ENCODE results near the gene MAD2L2. TPM values are rescaled to one million over a fixed set of nuclear protein-coding genes. Genes with fewer than 3 reads are reported as not detected.

The MAD2L2 gene
- total and polyA plus RNA-seq, 2 experiments from 2014 or later = 92.7 to 115 TPM

DNA sequence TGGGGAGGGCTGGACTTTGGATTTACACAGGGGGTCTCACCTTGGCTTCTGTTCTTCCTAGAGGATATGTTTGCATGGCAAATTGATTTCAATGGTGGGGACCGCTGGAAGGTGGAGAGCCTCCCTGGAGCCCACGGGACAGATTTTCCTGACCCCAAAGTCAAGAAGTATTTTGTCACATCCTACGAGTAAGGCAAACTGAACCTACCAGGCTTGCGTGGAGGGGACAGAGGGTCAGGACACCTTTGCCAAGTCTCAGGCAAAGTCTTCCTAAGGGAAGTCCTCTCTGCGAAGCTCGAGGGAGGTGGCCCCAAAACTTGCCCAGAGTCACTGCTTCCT, 9.8 kb downstream of the MAD2L2 start:
- no peak for DNase-seq (ENCODE audit: low read depth in 1 of 2, low spot score in 1 of 2)
- Histone ChIP-seq H3K4me3 (no peak overlapping the region), H3K4me1 (ENCODE audit: low read depth) (no peaks in the 10 kb centered on the region), H3K36me3 (peaks cover 15% of the 10 kb centered on the region), H3K27ac (peak overlapping the region; percentile 23), H3K9me3 (ENCODE audit: low read depth) (no peaks in the 10 kb centered on the region), H3K27me3 (no peaks in the 10 kb centered on the region)
- TF ChIP-seq, protein P1, sequence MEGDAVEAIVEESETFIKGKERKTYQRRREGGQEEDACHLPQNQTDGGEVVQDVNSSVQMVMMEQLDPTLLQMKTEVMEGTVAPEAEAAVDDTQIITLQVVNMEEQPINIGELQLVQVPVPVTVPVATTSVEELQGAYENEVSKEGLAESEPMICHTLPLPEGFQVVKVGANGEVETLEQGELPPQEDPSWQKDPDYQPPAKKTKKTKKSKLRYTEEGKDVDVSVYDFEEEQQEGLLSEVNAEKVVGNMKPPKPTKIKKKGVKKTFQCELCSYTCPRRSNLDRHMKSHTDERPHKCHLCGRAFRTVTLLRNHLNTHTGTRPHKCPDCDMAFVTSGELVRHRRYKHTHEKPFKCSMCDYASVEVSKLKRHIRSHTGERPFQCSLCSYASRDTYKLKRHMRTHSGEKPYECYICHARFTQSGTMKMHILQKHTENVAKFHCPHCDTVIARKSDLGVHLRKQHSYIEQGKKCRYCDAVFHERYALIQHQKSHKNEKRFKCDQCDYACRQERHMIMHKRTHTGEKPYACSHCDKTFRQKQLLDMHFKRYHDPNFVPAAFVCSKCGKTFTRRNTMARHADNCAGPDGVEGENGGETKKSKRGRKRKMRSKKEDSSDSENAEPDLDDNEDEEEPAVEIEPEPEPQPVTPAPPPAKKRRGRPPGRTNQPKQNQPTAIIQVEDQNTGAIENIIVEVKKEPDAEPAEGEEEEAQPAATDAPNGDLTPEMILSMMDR (IDR thresholded peaks at IDR 0.05; ENCODE audit: low read depth, low read length) = no peak

DNA sequence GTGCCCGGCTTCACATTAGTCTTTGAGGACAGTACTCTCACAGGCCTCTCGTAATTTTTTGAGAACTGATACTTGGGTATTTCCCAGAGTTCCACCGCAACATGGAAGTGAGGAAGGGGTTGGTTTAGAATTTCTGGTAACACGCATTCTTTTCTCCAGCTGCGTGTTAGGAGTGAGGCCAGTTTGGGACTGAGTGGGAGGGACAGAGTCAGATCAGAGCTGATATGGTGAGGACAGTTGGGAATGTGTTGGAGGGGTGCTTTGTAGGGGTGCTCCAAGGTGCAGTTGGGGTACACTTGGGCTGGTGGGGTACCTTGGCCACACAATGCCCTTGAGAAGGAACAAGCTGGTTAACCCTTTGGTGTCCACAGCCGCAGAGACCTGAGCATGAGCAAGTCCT, 10.2 kb downstream of the MAD2L2 start:
- TF ChIP-seq, protein P1 (IDR thresholded peaks at IDR 0.05; ENCODE audit: low read depth, low read length) = no peak
- H3K4me3 ChIP-seq = no peak overlapping the region
- H3K36me3 ChIP-seq = peaks cover 15% of the 10 kb centered on the region
- H3K27me3 ChIP-seq = no peaks in the 10 kb centered on the region
- no peak for DNase-seq (ENCODE audit: low read depth in 1 of 2, low spot score in 1 of 2)
- no peaks in the 10 kb centered on the region for H3K4me1 ChIP-seq (ENCODE audit: low read depth)
- H3K9me3 ChIP-seq (ENCODE audit: low read depth) = no peaks in the 10 kb centered on the region
- H3K27ac ChIP-seq = no peak overlapping the region

DNA sequence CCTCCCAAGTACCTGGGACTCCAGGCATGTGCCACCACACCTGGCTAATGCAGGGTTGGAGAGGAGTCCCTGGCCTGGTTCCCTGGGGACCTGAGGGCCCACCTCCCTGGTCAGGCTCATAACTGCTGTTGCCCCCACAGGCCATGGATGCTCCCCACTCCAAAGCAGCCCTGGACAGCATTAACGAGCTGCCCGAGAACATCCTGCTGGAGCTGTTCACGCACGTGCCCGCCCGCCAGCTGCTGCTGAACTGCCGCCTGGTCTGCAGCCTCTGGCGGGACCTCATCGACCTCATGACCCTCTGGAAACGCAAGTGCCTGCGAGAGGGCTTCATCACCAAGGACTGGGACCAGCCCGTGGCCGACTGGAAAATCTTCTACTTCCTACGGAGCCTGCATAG, 12.4 kb downstream of the MAD2L2 start:
- no peak for DNase-seq (ENCODE audit: low read depth in 1 of 2, low spot score in 1 of 2)

DNA sequence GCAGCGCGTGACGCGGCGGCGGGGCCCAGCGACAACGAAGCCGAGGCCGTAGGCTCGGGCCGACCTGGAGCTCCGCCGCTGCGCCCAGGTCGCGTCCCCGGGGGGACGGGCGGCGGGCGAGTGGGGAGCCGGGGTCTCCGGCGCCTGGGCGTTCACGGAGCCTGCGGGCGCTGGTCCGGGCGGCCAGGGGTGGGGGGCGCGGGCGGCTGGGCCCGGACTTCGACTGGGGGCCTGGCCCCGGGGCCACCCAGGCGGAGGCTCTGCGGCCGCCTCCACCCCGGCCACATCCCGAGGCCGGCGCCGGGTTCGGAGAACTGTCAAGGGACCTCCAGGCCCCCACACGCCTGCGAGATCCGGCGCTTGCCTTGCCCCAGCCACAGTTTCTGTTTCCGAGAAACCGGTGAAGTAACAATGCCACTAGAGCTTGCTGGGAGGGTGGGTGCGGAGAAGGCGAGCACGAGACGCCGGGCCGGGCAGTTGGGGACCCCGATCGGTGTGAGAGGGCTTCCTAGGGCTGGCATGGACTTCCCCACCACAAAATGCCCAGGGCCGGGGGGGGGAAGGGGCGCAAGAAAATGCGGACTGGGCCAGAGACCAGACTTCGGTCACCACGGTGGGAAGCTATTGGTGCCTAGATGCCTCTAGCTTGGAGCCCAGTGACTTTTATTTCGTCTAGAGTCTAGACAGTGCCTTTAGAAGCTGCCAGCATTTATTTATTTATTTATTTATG, 16.4 kb downstream of the MAD2L2 start:
- Histone ChIP-seq H3K27ac (no peak overlapping the region), H3K9me3 (ENCODE audit: low read depth) (no peaks in the 10 kb centered on the region), H3K36me3 (peaks cover 9% of the 10 kb centered on the region), H3K4me3 (peak overlapping the region; percentile 40), H3K27me3 (no peaks in the 10 kb centered on the region), H3K4me1 (ENCODE audit: low read depth) (no peaks in the 10 kb centered on the region)
- TF ChIP-seq, protein P1 (IDR thresholded peaks at IDR 0.05; ENCODE audit: low read depth, low read length) = no peak
- DNase-seq (ENCODE audit: low read depth in 1 of 2, low spot score in 1 of 2) = peak in 1 of 2 donors; percentile 44

More for the DNA sequence above, 12.4 kb downstream of the MAD2L2 start:
- no peaks in the 10 kb centered on the region for H3K27me3 ChIP-seq
- TF ChIP-seq, protein P1 (IDR thresholded peaks at IDR 0.05; ENCODE audit: low read depth, low read length) = no peak
- H3K36me3 ChIP-seq = peaks cover 5% of the 10 kb centered on the region
- no peaks in the 10 kb centered on the region for H3K4me1 ChIP-seq (ENCODE audit: low read depth)
- H3K9me3 ChIP-seq (ENCODE audit: low read depth) = no peaks in the 10 kb centered on the region
- no peak overlapping the region for H3K27ac ChIP-seq
- no peak overlapping the region for H3K4me3 ChIP-seq

DNA sequence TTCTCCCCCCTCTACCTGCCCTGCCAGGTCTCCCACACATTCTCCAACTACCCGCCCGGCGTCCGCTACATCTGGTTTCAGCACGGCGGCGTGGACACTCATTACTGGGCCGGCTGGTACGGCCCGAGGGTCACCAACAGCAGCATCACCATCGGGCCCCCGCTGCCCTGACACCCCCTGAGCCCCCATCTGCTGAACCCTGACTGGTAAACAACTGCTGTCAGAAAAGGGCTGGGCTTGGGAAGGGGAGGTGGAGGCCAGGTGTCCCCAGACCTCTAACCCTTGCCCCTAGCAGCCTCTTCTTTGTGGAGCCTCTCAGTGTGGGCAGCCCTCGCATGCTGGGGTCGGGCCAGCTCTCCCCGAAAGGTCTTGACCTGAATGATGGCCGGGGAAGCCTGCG, 19.8 kb downstream of the MAD2L2 start:
- TF ChIP-seq, protein P1 (IDR thresholded peaks at IDR 0.05; ENCODE audit: low read depth, low read length) = no peak
- Histone ChIP-seq H3K9me3 (ENCODE audit: low read depth) (no peaks in the 10 kb centered on the region), H3K4me1 (ENCODE audit: low read depth) (no peaks in the 10 kb centered on the region), H3K27ac (no peak overlapping the region), H3K4me3 (no peak overlapping the region), H3K36me3 (peaks cover 19% of the 10 kb centered on the region), H3K27me3 (no peaks in the 10 kb centered on the region)
- DNase-seq (ENCODE audit: low read depth in 1 of 2, low spot score in 1 of 2) = no peak

Data from cardiac muscle cell (in vitro differentiated cells and primary cell).